KMS-11 (cell line): ENCODE results near the gene XIRP1.

Experiments used
- H2AFZ ChIP-seq: fragments of 200-600 bp; sonication (generic); 2 replicates; pipeline ENCODE4 v1.6.1; 2016; ENCODE audit warnings: antibody characterized with exemption, mixed run types, low read depth
- H3K27ac ChIP-seq: fragments of 200-600 bp; sonication (generic); 2 replicates; pipeline ENCODE4 v1.6.1; 2016; ENCODE audit warnings: mild to moderate bottlenecking, mixed run types
- H3K27me3 ChIP-seq: fragments of 200-600 bp; sonication (generic); 2 replicates; pipeline ENCODE4 v1.6.1; 2017; ENCODE audit warnings: mild to moderate bottlenecking, low read depth, mixed run types, moderate library complexity; ENCODE audit not compliant: insufficient read depth
- H3K36me3 ChIP-seq: fragments of 200-600 bp; sonication (generic); 2 replicates; pipeline ENCODE4 v1.6.1; 2017; ENCODE audit warnings: mild to moderate bottlenecking, mixed run types; ENCODE audit not compliant: insufficient read depth
- H3K4me1 ChIP-seq: fragments of 200-600 bp; sonication (generic); 2 replicates; pipeline ENCODE4 v1.6.1; 2016; ENCODE audit warnings: mild to moderate bottlenecking, low read depth, mixed run types; ENCODE audit not compliant: poor library complexity, severe bottlenecking
- H3K4me2 ChIP-seq: fragments of 200-600 bp; sonication (generic); 2 replicates; pipeline ENCODE4 v1.7.0; 2016; ENCODE audit warnings: mild to moderate bottlenecking, mixed run types
- H3K4me3 ChIP-seq: fragments of 200-600 bp; sonication (generic); IDR thresholded peaks from 2 replicates; pipeline ENCODE4 v1.6.1; 2017; ENCODE audit warnings: low read depth, low read length, mixed read lengths; ENCODE audit not compliant: insufficient read depth
- H3K79me2 ChIP-seq: fragments of 200-600 bp; sonication (generic); 2 replicates; pipeline ENCODE4 v1.6.1; 2016; ENCODE audit warnings: low read depth, mixed run types; ENCODE audit not compliant: insufficient read depth
- H3K9ac ChIP-seq: fragments of 200-600 bp; sonication (generic); 2 replicates; pipeline ENCODE4 v1.6.1; 2016; ENCODE audit warnings: mild to moderate bottlenecking, mixed run types
- H4K20me1 ChIP-seq: fragments of 200-600 bp; sonication (generic); 2 replicates; pipeline ENCODE4 v1.6.1; 2016; ENCODE audit warnings: mild to moderate bottlenecking, mixed run types; ENCODE audit not compliant: insufficient read depth
- TF ChIP-seq, protein P1 (sequence below): fragments of 200-600 bp; sonication (generic); conservative IDR thresholded peaks from 2 replicates; pipeline ENCODE4 v1.6.1; 2017; ENCODE audit warnings: low read depth, mild to moderate bottlenecking, antibody characterized with exemption, low read length, moderate library complexity, mixed read lengths

The XIRP1 gene

DNA sequence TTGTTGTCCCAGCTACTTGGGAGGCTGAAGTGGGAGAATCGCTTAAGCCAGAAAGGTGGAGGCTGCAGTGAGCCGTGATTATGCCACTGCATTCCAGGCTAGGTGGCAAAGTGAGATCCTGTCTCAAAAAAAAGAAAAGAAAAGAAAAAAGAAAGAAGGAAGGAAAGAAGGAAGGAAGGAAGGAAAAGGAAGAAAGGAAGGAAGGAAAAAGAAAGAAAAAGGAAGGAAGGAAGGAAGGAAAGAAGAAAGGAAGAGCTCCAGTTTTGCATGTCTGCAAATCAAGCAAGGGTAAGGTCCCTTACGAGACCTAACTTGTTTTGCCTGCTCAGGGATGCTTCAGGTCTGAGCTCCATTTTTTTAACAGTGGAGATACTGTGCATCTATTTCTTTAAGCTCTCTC lies 3.6 kb upstream of the XIRP1 start:
- Histone ChIP-seq H4K20me1 (no peaks in the 10 kb centered on the region), H3K9ac (no peak overlapping the region), H3K27me3 (no peaks in the 10 kb centered on the region), H3K79me2 (no peaks in the 10 kb centered on the region), H3K36me3 (no peaks in the 10 kb centered on the region), H3K4me2 (no peak overlapping the region), H3K4me3 (no peak overlapping the region), H3K4me1 (peaks cover 13% of the 10 kb centered on the region), H2AFZ (no peak overlapping the region), H3K27ac (no peak overlapping the region)
- TF ChIP-seq, protein P1, sequence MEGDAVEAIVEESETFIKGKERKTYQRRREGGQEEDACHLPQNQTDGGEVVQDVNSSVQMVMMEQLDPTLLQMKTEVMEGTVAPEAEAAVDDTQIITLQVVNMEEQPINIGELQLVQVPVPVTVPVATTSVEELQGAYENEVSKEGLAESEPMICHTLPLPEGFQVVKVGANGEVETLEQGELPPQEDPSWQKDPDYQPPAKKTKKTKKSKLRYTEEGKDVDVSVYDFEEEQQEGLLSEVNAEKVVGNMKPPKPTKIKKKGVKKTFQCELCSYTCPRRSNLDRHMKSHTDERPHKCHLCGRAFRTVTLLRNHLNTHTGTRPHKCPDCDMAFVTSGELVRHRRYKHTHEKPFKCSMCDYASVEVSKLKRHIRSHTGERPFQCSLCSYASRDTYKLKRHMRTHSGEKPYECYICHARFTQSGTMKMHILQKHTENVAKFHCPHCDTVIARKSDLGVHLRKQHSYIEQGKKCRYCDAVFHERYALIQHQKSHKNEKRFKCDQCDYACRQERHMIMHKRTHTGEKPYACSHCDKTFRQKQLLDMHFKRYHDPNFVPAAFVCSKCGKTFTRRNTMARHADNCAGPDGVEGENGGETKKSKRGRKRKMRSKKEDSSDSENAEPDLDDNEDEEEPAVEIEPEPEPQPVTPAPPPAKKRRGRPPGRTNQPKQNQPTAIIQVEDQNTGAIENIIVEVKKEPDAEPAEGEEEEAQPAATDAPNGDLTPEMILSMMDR, result no peak

DNA sequence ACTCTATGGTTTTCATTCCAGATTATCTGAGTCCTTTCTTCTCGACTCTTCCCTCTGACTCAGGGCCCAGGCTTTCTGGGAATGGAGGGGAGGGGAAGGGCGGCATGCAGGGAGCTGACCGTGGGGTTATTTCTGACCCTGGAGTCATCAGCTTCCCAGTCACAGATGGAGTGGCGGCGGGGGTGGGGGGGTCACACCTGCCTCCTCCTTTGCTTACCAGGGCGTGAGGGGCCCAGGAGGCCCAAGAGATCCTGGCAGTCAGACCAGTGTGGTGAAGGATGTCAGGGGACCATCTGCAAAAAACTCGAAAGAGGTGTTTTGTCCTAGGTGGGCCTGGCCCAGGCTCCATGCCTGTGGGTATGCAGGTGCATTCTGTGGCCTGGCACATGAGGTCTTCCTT lies 996 bp upstream of the XIRP1 start:
- H3K27me3 ChIP-seq, result no peaks in the 10 kb centered on the region
- H3K4me3 ChIP-seq, result no peak overlapping the region
- H3K9ac ChIP-seq, result no peak overlapping the region
- H3K4me2 ChIP-seq, result no peak overlapping the region
- H4K20me1 ChIP-seq, result no peaks in the 10 kb centered on the region
- peaks cover 25% of the 10 kb centered on the region for H3K4me1 ChIP-seq
- no peak overlapping the region for H2AFZ ChIP-seq
- H3K27ac ChIP-seq, result no peak overlapping the region
- no peaks in the 10 kb centered on the region for H3K79me2 ChIP-seq
- TF ChIP-seq, protein P1, result no peak
- no peaks in the 10 kb centered on the region for H3K36me3 ChIP-seq

DNA sequence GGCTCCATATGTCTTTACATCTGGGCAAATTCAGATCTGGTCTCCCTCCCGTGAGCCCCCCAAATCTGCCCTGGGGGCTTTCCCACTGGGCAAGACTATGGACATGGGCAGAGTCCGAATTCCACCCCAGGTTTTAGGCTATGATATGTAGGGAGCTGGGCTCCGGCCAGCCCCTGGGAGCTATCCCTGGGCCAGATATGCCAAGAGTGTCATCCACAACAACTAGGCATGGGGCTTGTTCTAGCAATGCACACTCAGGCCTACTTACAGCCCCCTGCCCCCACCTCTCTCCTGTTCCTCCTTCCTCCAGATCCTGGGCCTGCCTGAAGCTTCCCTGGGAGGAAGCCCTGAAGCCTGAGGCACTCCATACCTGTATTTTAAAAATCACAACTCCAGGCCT lies 622 bp downstream of the XIRP1 start:
- TF ChIP-seq, protein P1, result no peak
- no peak overlapping the region for H3K4me2 ChIP-seq
- H3K79me2 ChIP-seq, result no peaks in the 10 kb centered on the region
- H2AFZ ChIP-seq, result peak overlapping the region; percentile 41; the same call in 1 of the 2 replicates
- no peak overlapping the region for H3K27ac ChIP-seq
- no peaks in the 10 kb centered on the region for H4K20me1 ChIP-seq
- no peak overlapping the region for H3K4me3 ChIP-seq
- H3K4me1 ChIP-seq, result peaks cover 25% of the 10 kb centered on the region
- no peaks in the 10 kb centered on the region for H3K27me3 ChIP-seq
- no peak overlapping the region for H3K9ac ChIP-seq
- H3K36me3 ChIP-seq, result no peaks in the 10 kb centered on the region

DNA sequence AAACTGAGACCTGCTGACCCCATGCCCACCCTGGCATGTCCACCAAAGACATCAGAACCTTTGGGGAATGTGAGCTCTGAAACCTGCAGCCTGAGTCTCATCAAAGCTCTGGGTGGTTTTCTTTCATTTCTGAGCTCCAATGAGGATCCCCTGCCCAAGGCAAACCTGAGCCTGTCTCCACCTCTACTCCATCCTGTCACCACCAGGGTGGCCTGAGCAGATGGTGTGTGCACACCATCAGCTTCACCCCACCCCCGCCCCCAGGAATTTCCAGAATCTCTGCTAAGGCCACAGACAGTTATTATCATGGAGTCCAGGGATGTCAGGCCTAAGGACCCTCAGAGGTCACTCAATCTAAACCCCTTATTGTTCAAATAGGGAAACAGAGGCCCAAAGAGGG lies 1.3 kb downstream of the XIRP1 start:
- no peak overlapping the region for H3K9ac ChIP-seq
- peaks cover 25% of the 10 kb centered on the region for H3K4me1 ChIP-seq
- TF ChIP-seq, protein P1, result no peak
- peak overlapping the region; percentile 41; the same call in 1 of the 2 replicates for H2AFZ ChIP-seq
- no peaks in the 10 kb centered on the region for H3K27me3 ChIP-seq
- H3K4me3 ChIP-seq, result no peak overlapping the region
- H3K27ac ChIP-seq, result no peak overlapping the region; the same call in 1 of the 2 replicates
- no peaks in the 10 kb centered on the region for H3K36me3 ChIP-seq
- H4K20me1 ChIP-seq, result no peaks in the 10 kb centered on the region
- H3K79me2 ChIP-seq, result no peaks in the 10 kb centered on the region
- H3K4me2 ChIP-seq, result peak overlapping the region; percentile 39; the same call in 1 of the 2 replicates
